Measurements from ENCODE around the gene CARD19.

The CARD19 gene

DNA sequence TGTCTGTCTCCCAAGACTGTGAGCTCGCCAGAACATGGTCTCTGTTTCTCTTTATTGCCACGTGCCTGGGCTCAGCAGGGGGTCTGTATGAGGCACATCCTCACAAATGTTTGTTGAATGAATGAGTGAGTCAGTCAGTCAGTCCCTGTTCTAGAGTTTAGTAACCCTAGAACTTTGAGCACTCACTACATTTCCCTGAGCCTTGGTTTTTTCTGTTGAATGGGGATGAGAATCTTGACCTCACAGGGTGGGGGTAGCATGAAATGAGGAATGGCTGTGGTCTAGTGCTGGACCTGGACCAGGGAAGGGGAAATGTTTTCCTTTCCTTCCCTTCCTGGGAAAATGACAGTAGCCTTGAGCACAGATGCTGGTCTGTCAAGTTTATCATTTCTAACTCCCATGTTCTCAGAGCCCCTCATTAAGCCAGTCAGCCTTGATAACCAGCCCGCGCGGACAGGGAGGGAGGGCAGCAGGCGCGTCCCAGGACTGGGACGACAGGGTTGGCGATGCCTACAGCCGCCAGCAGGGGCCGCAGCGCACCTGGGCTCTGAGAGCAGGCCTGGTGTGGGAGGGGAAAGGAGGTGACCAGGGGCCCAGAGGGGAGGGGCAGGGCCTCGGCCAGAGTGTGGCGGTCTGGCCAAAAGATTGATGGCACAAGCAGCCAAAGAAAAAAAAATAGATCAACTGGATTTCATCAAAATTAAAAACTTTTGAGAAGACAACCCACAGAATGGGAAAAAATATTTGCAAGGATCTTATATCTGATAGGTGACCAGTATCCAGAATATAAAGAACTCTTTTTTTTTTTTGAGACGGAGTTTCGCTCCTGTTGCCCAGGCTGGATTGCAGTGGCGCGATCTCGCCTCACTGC is 63.8 kb downstream of the CARD19 start (continued):
- TF ChIP-seq, protein P1, sequence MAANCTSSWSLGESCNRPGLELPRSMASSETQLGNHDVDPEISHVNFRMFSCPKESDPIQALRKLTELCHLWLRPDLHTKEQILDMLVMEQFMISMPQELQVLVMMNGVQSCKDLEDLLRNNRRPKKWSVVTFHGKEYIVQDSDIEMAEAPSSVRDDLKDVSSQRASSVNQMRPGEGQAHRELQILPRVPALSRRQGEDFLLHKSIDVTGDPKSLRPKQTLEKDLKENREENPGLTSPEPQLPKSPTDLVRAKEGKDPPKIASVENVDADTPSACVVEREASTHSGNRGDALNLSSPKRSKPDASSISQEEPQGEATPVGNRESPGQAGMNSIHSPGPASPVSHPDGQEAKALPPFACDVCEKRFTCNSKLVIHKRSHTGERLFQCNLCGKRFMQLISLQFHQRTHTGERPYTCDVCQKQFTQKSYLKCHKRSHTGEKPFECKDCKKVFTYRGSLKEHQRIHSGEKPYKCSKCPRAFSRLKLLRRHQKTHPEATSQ (tag by site-specific recombination; IDR thresholded peaks at IDR 0.05), result no peak
- no peak for TF ChIP-seq ZNF521 (tag by site-specific recombination; IDR thresholded peaks at IDR 0.05)
- TF ChIP-seq ZNF366 (tag by site-specific recombination; conservative IDR thresholded peaks at IDR 0.05), result 0 out of 2 replicates have a peak, but pooled peaks have one; percentile 15
- peak; percentile 51; the same call in 1 of the 2 replicates for TF ChIP-seq ZNF335 (tag by site-specific recombination; conservative IDR thresholded peaks at IDR 0.05)
- TF ChIP-seq ZFHX2 (tag by site-specific recombination; conservative IDR thresholded peaks at IDR 0.05), result peak; percentile 75
- TF ChIP-seq ZBTB17 (tag by site-specific recombination; IDR thresholded peaks at IDR 0.05), result peak; percentile 39; the same call in 1 of the 2 replicates
- no peak for TF ChIP-seq ZNF211 (tag by site-specific recombination; IDR thresholded peaks at IDR 0.05; ENCODE audit: low read depth)
- TF ChIP-seq, protein P2, sequence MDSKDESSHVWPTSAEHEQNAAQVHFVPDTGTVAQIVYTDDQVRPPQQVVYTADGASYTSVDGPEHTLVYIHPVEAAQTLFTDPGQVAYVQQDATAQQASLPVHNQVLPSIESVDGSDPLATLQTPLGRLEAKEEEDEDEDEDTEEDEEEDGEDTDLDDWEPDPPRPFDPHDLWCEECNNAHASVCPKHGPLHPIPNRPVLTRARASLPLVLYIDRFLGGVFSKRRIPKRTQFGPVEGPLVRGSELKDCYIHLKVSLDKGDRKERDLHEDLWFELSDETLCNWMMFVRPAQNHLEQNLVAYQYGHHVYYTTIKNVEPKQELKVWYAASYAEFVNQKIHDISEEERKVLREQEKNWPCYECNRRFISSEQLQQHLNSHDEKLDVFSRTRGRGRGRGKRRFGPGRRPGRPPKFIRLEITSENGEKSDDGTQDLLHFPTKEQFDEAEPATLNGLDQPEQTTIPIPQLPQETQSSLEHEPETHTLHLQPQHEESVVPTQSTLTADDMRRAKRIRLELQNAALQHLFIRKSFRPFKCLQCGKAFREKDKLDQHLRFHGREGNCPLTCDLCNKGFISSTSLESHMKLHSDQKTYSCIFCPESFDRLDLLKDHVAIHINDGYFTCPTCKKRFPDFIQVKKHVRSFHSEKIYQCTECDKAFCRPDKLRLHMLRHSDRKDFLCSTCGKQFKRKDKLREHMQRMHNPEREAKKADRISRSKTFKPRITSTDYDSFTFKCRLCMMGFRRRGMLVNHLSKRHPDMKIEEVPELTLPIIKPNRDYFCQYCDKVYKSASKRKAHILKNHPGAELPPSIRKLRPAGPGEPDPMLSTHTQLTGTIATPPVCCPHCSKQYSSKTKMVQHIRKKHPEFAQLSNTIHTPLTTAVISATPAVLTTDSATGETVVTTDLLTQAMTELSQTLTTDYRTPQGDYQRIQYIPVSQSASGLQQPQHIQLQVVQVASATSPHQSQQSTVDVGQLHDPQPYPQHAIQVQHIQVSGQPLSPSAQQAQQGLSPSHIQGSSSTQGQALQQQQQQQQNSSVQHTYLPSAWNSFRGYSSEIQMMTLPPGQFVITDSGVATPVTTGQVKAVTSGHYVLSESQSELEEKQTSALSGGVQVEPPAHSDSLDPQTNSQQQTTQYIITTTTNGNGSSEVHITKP (tag by site-specific recombination; IDR thresholded peaks at IDR 0.05), result 0 out of 2 replicates have a peak, but pooled peaks have one; percentile 13
- TF ChIP-seq ZEB2 (tag by site-specific recombination; IDR thresholded peaks at IDR 0.05), result peak; percentile 15; the same call in 1 of the 2 replicates
- TF ChIP-seq WT1 (tag by site-specific recombination; IDR thresholded peaks at IDR 0.05), result peak; percentile 50; the same call in 1 of the 2 replicates
- TF ChIP-seq, protein P3, sequence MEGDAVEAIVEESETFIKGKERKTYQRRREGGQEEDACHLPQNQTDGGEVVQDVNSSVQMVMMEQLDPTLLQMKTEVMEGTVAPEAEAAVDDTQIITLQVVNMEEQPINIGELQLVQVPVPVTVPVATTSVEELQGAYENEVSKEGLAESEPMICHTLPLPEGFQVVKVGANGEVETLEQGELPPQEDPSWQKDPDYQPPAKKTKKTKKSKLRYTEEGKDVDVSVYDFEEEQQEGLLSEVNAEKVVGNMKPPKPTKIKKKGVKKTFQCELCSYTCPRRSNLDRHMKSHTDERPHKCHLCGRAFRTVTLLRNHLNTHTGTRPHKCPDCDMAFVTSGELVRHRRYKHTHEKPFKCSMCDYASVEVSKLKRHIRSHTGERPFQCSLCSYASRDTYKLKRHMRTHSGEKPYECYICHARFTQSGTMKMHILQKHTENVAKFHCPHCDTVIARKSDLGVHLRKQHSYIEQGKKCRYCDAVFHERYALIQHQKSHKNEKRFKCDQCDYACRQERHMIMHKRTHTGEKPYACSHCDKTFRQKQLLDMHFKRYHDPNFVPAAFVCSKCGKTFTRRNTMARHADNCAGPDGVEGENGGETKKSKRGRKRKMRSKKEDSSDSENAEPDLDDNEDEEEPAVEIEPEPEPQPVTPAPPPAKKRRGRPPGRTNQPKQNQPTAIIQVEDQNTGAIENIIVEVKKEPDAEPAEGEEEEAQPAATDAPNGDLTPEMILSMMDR (tag by site-specific recombination; IDR thresholded peaks at IDR 0.05), result peak; percentile 93
- TF ChIP-seq SP7 (tag by site-specific recombination; IDR thresholded peaks at IDR 0.05), result peak; percentile 57; the same call in 1 of the 2 replicates
- peak; percentile 89 for TF ChIP-seq ZNF654 (tag by site-specific recombination; IDR thresholded peaks at IDR 0.05; ENCODE audit: low read depth)
- no peak for TF ChIP-seq HOXA7 (CRISPR knock-in tag; IDR thresholded peaks at IDR 0.05; ENCODE audit: borderline replicate concordance)
- TF ChIP-seq, protein P4, sequence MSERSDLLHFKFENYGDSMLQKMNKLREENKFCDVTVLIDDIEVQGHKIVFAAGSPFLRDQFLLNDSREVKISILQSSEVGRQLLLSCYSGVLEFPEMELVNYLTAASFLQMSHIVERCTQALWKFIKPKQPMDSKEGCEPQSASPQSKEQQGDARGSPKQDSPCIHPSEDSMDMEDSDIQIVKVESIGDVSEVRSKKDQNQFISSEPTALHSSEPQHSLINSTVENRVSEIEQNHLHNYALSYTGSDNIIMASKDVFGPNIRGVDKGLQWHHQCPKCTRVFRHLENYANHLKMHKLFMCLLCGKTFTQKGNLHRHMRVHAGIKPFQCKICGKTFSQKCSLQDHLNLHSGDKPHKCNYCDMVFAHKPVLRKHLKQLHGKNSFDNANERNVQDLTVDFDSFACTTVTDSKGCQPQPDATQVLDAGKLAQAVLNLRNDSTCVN (tag by site-specific recombination; optimal IDR thresholded peaks at IDR 0.05), result peak; percentile 56
- TF ChIP-seq, protein P5, sequence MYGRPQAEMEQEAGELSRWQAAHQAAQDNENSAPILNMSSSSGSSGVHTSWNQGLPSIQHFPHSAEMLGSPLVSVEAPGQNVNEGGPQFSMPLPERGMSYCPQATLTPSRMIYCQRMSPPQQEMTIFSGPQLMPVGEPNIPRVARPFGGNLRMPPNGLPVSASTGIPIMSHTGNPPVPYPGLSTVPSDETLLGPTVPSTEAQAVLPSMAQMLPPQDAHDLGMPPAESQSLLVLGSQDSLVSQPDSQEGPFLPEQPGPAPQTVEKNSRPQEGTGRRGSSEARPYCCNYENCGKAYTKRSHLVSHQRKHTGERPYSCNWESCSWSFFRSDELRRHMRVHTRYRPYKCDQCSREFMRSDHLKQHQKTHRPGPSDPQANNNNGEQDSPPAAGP (tag by site-specific recombination; IDR thresholded peaks at IDR 0.05), result peak; percentile 78
- TF ChIP-seq ZNF561 (tag by site-specific recombination; IDR thresholded peaks at IDR 0.05; ENCODE audit: borderline replicate concordance), result no peak
- peak; percentile 18; the same call in 1 of the 2 replicates for TF ChIP-seq ZBTB8A (tag by site-specific recombination; IDR thresholded peaks at IDR 0.05)
- peak; percentile 41; the same call in 1 of the 2 replicates for TF ChIP-seq SP3 (tag by site-specific recombination; IDR thresholded peaks at IDR 0.05)
- no peak for TF ChIP-seq ZNF623 (tag by site-specific recombination; IDR thresholded peaks at IDR 0.05)
- TF ChIP-seq PRDM1 (tag by site-specific recombination; IDR thresholded peaks at IDR 0.05), result no peak
- no peak for TF ChIP-seq ZNF426 (tag by site-specific recombination; IDR thresholded peaks at IDR 0.05)
- TF ChIP-seq KLF16 (tag by site-specific recombination; IDR thresholded peaks at IDR 0.05), result 0 out of 2 replicates have a peak, but pooled peaks have one; percentile 36
- TF ChIP-seq ZNF248 (tag by site-specific recombination; IDR thresholded peaks at IDR 0.05), result no peak
- peak; percentile 27 for TF ChIP-seq ZNF341 (tag by site-specific recombination; IDR thresholded peaks at IDR 0.05; ENCODE audit: low read depth)
- TF ChIP-seq, protein P6, sequence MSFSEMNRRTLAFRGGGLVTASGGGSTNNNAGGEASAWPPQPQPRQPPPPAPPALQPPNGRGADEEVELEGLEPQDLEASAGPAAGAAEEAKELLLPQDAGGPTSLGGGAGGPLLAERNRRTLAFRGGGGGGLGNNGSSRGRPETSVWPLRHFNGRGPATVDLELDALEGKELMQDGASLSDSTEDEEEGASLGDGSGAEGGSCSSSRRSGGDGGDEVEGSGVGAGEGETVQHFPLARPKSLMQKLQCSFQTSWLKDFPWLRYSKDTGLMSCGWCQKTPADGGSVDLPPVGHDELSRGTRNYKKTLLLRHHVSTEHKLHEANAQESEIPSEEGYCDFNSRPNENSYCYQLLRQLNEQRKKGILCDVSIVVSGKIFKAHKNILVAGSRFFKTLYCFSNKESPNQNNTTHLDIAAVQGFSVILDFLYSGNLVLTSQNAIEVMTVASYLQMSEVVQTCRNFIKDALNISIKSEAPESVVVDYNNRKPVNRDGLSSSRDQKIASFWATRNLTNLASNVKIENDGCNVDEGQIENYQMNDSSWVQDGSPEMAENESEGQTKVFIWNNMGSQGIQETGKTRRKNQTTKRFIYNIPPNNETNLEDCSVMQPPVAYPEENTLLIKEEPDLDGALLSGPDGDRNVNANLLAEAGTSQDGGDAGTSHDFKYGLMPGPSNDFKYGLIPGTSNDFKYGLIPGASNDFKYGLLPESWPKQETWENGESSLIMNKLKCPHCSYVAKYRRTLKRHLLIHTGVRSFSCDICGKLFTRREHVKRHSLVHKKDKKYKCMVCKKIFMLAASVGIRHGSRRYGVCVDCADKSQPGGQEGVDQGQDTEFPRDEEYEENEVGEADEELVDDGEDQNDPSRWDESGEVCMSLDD (tag by site-specific recombination; IDR thresholded peaks at IDR 0.05), result no peak
- TF ChIP-seq ZNF629 (tag by site-specific recombination; IDR thresholded peaks at IDR 0.05), result peak; percentile 17; the same call in 1 of the 2 replicates

Data from HEK293 (cell line).